ENCODE measurements around the gene FASN. TPM values are rescaled to one million over a fixed set of nuclear protein-coding genes. Genes with fewer than 3 reads are reported as not detected.

Gene FASN
- total and polyA plus RNA-seq, 2 of the 13 experiments (the other 11 are each of a cell fraction or from before 2014, with no cell fraction given), result 51.7 to 101 TPM

DNA sequence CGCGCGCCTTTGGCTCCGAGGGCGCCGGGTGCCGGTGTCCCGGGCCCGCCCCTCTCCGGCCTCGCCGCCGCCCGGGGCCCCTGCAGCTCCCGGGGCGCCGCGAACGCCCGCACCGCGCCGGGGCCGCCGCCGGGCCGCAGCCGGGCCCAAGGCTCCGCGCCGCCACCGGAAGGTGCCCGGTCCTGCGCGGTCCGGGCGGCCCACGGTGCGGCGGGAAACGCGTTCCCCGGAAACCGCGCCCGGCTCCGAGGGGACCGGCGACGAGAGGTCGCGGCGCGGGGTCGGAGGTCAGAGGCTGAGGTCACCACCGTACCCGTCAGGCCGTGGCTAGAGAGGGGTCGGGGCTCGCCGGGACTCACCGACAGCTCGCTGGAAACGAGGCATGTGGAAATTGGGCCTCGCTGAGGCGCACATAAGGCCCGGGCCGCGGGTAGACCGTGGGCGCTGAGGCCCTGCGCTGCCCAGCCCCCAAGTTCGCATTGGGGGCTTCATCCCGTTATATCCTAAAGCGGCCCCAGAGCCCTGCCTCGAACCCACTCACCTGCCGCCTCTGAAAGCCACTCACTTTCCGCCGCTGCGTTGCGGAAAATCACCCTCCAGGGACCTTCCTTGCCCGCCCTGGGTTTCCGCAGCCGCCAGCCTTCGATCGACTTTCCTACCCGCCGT lies 32.3 kb downstream of the FASN start, which contains the start of gene DUS1L (continued):
- TF ChIP-seq ATF6 (CRISPR knock-in tag; conservative IDR thresholded peaks at IDR 0.05) (peak; percentile 84; the same call in 1 of the 2 replicates), SALL2 (CRISPR knock-in tag; IDR thresholded peaks at IDR 0.05) (peak; percentile 95; the same call in 1 of the 2 replicates), ZNF333 (CRISPR knock-in tag; IDR thresholded peaks at IDR 0.05; ENCODE audit: borderline replicate concordance) (no peak), ZNF510 (CRISPR knock-in tag; IDR thresholded peaks at IDR 0.05; ENCODE audit: low read depth) (0 out of 2 replicates have a peak, but pooled peaks have one; percentile 30), ZBTB43 (CRISPR knock-in tag; conservative IDR thresholded peaks at IDR 0.05) (no peak), ZNF513 (CRISPR knock-in tag; conservative IDR thresholded peaks at IDR 0.05) (no peak), ZNF597 (CRISPR knock-in tag; IDR thresholded peaks at IDR 0.05) (0 out of 2 replicates have a peak, but pooled peaks have one; percentile 37), ZNF460 (CRISPR knock-in tag; IDR thresholded peaks at IDR 0.05; ENCODE audit: borderline replicate concordance) (peak; percentile 14; the same call in 1 of the 2 replicates), ZBTB44 (CRISPR knock-in tag; IDR thresholded peaks at IDR 0.05) (0 out of 2 replicates have a peak, but pooled peaks have one; percentile 55), ZNF670 (CRISPR knock-in tag; IDR thresholded peaks at IDR 0.05; ENCODE audit: borderline replicate concordance) (peak; percentile 61), ATAD3A (CRISPR knock-in tag; IDR thresholded peaks at IDR 0.05) (no peak), MBNL3 (CRISPR knock-in tag; conservative IDR thresholded peaks at IDR 0.05) (no peak), PAXIP1 (CRISPR knock-in tag; conservative IDR thresholded peaks at IDR 0.05) (no peak; the same call in 1 of the 2 replicates), YEATS4 (CRISPR knock-in tag; IDR thresholded peaks at IDR 0.05; ENCODE audit: borderline replicate concordance) (peak; percentile 99)
- TF ChIP-seq, protein P1, sequence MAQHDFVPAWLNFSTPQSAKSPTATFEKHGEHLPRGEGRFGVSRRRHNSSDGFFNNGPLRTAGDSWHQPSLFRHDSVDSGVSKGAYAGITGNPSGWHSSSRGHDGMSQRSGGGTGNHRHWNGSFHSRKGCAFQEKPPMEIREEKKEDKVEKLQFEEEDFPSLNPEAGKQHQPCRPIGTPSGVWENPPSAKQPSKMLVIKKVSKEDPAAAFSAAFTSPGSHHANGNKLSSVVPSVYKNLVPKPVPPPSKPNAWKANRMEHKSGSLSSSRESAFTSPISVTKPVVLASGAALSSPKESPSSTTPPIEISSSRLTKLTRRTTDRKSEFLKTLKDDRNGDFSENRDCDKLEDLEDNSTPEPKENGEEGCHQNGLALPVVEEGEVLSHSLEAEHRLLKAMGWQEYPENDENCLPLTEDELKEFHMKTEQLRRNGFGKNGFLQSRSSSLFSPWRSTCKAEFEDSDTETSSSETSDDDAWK (CRISPR knock-in tag; IDR thresholded peaks at IDR 0.05), result no peak

All from HepG2 (cell line).